HK-2 (cell line): ENCODE results near the gene RNF8.
"Not testable (repeated sequence)": the region's sequence is repeated elsewhere in the genome, so short reads cannot be mapped to it uniquely, and the experiment has no call there.

Experiments used
- DNase-seq: peaks from one replicate; pipeline ENCODE4 v3.0.0-alpha.2; 2018; ENCODE audit not compliant: unreplicated experiment

RNF8 gene, protein sequence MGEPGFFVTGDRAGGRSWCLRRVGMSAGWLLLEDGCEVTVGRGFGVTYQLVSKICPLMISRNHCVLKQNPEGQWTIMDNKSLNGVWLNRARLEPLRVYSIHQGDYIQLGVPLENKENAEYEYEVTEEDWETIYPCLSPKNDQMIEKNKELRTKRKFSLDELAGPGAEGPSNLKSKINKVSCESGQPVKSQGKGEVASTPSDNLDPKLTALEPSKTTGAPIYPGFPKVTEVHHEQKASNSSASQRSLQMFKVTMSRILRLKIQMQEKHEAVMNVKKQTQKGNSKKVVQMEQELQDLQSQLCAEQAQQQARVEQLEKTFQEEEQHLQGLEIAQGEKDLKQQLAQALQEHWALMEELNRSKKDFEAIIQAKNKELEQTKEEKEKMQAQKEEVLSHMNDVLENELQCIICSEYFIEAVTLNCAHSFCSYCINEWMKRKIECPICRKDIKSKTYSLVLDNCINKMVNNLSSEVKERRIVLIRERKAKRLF

DNA sequence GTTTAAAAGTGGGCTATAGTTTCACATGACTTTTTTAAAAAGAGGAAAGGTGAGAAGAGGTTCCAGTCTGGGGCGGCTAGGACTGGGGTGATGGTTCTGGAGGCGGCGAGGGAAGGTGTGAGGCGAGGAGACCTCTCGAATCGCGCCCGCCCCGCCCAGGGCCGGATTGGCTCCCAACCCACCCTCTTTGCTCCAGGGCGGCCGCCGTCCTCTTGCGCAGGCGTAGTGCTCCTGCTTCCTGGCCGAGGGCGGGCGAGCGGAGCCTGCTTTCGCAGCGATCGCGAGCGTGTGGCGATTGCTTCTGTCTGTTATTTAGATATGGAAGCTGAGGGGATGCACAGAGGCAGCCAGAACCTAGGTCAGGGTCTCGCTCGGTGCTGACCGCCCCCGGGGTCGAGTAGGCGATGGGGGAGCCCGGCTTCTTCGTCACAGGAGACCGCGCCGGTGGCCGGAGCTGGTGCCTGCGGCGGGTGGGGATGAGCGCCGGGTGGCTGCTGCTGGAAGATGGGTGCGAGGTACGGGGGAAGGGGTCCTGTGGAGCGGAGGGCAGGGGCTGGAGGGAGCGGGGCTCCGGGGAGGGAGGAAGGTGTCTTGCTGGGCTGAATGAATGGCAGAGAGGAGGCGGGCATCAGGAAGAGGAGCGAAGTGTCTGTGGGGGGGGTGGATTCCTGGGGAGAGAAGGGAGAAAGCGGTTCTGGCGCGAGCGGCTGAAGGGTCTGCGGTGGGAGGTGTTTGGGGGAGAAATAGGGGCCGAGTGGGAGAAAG is at the start of gene RNF8:
RNF8 (plus strand) TSS at position 223 of the 765 bp plus-strand sequence; CDS start at position 405, 182 bp downstream.
- peak; percentile 92 for DNase-seq

GRCh38 chr6:37304766-37305165 is 49.0 kb upstream of the RNF8 start:
- DNase-seq, result no peak

GRCh38 chr6:37305841-37306425 is 47.9 kb upstream of the RNF8 start:
- no peak for DNase-seq

DNA sequence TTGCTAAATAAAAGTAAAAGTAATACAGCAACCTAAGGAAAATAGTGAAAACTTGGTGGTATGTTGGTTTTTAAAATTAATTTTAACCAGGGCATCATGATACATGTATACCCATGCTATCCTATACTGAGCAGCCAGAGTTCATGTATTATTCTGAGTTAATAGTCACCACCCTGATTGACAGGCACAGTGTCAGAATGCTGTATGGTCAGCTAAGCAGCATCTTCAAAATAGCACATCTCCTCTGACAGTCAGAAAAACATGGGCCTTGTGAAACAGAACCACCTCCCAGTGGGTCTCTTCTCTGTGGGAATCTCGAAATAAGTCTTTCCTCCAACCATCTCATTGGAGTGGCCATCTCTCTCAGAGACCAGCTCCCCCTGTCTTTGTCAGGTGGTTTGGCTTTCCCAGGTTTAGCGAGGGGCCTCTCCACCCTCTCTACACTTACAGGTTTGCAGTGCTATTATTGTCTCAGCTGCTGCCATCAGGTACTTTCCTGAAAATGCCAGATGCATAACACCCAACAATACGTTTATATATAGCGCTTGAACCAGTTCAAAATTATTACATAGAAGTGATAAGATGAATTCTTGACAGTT is 47.1 kb upstream of the RNF8 start:
- no peak for DNase-seq

DNA sequence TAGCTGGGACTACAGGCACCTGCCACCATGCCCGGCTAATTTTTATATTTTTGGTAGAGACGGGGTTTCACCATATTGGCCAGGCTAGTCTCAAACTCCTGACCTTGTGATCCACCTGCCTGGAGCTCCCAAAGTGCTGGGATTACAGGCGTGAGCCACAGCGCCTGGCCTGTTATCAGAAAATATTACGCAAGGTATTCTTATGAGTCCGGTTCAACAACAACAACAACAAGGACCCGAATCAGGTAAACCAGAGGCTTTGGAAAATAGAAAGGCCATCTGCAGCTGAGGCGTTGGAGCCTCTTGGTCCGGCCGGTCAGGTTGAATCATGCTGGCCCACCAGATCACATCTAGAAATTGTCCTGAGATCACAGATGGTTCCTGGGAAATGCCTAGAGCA is 46.3 kb upstream of the RNF8 start:
- DNase-seq, result not testable (repeated sequence)

DNA sequence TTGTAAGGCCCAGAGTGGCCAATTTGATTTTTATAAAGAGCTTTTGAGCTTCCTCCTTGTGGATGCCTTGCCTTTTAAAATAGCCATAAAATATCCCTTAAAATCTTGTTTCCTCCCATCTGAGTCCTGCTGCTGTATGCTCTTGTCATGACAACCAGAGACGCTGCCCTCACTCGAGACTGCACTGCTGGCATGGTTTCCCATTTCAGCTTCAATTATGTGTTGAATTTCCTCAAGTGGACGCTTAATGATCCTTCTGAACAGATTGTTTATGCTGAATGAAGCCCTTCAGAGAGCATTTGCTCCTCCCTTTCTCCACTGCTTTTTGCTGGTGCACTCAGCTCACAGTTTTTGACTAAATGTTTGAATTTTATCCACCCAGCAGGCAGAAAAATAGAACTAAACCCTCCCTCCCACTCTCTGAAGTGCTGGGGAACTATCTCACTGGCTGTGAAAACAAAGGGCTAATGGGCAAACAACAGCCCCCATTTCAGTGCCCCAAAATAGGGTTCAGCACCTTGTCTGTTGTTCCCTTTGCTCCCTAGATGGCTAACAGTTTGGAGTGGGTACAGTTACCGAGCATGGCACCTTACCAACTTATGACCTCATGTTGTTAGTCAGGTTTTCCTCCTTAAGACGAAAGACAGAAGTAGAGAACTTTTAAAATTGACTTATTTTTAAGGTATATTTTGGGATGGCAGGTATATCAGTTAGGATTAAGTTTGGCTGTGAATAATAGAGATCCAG is 45.5 kb upstream of the RNF8 start:
- no peak for DNase-seq

- DNase-seq, result no peak
These were observed 44.7 kb upstream of the RNF8 start for GRCh38 chr6:37309046-37309445.

GRCh38 chr6:37309692-37310091 is 44.1 kb upstream of the RNF8 start:
- no peak for DNase-seq

GRCh38 chr6:37310966-37311365 is 42.8 kb upstream of the RNF8 start:
- no peak for DNase-seq

GRCh38 chr6:37311741-37312473 is 41.9 kb upstream of the RNF8 start:
- no peak for DNase-seq

DNA sequence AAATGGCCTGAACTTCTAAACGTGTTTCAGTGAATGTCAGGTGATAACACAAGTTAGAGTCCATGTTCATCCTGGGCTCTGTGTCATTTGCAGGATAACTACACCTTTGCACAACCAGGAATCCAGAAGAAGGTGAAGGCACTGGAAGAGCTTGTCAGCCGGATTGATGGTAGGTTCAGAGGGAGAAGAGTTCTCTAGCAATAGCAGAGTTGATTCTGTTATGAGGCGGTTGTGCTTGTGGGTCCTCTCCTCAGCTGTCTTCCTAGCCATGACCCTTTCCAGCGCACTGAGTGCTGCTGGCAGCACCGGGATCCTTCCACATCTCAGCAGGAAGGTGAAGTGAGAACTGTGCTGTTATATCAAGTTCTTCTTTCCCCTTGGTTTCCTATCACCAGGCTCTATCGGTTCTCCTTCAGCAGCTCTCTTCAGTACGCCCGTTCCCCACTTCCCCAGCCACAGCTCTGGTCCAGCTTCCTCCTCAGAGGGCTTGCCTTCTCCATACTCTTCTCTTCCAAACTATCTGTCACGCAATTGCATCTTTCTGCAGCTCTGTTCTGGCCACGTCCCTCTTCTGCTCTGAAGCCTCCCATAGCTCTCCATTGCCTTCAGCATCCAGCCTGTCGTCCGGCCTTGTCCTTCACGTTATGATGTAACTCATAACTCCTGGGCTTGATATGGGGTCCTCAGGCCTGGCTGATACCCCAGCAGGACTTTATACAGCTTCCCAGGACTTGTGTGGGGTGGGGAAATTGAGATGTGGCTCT is 39.9 kb upstream of the RNF8 start:
- no peak for DNase-seq

GRCh38 chr6:37314487-37315156 is 39.2 kb upstream of the RNF8 start:
- DNase-seq, result no peak

DNA sequence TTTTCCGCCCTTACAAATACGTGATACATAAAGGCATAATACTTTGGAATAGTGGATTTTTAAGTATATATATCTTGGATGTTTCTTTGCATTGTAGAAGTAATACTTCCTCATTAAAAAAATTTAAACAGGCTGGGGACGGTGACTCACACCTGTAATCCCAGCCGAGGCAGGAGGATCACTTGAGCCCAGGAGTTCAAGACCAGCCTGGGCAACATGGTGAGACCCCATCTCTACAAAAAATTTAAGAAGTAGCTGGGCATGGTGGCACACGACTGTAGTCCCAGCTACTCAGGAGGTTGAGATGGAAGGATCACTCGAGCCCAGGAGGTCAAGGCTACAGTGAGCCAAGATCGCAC is 38.6 kb upstream of the RNF8 start:
- no peak for DNase-seq

GRCh38 chr6:37316071-37316470 is 37.7 kb upstream of the RNF8 start:
- no peak for DNase-seq

- DNase-seq, result no peak
These were observed 36.3 kb upstream of the RNF8 start for GRCh38 chr6:37317312-37318038.

DNA sequence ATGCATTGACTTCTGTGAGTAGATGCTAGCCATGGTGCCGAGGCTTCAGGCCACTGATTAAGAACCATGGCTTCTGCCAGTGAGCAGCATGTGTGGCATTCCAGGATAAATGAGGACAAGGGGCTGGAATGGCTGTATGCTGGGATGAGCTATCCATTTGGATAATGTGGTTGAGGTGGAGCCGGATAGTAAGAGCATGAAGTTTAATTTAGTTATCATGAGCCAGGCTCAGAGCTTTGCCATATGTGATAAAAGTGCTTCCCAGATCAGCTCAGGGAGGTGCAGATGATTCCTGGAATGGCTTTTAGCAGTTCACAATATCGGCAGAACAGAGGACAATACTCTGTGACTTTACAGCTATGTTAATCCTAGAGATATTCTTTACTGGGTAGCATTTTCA is 34.6 kb upstream of the RNF8 start:
- no peak for DNase-seq

GRCh38 chr6:37319856-37320480 is 33.8 kb upstream of the RNF8 start:
- no peak for DNase-seq

GRCh38 chr6:37320646-37321045 is 33.1 kb upstream of the RNF8 start:
- no peak for DNase-seq
